ENCODE data around the gene S100A10.

DNA sequence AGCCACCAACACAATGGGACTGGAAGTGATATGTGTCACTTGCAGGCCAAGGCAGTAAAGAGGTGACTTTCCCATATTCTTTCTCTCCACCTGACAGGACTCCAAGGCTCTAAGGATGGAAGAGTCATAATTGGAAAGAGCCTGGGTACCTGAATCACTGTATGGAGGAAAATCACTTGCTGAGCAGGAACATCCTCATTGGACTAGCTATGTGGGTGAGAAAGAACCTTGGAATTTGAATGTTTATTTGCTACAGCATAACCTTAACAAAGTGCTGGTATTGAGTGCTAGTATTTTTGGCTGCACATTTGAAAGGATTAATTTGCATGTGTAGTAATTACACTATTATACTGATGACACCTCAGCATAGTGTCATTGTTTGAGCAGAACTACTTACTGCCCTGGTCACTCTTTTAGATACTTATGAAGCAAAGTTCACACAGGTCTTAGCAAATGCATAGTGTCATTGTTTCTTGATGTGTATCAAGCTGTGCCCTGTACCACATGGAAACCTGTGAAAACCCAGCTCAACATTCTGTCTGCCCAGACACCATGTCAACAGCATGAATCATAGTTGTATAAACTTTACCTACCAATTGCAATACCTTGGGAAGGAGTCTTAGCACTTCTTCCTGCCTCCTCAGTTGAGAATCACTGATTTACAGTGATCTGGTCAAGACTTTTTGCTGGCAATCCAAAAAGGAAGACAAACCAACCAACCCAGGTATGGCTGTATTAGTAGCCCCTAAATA lies 5.1 kb upstream of the S100A10 start:
- TF ChIP-seq, protein P1, sequence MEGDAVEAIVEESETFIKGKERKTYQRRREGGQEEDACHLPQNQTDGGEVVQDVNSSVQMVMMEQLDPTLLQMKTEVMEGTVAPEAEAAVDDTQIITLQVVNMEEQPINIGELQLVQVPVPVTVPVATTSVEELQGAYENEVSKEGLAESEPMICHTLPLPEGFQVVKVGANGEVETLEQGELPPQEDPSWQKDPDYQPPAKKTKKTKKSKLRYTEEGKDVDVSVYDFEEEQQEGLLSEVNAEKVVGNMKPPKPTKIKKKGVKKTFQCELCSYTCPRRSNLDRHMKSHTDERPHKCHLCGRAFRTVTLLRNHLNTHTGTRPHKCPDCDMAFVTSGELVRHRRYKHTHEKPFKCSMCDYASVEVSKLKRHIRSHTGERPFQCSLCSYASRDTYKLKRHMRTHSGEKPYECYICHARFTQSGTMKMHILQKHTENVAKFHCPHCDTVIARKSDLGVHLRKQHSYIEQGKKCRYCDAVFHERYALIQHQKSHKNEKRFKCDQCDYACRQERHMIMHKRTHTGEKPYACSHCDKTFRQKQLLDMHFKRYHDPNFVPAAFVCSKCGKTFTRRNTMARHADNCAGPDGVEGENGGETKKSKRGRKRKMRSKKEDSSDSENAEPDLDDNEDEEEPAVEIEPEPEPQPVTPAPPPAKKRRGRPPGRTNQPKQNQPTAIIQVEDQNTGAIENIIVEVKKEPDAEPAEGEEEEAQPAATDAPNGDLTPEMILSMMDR (IDR thresholded peaks at IDR 0.05), result no peak
- TF ChIP-seq POLR2A (IDR thresholded peaks at IDR 0.05), result no peak

Data from body of pancreas (tissue), 4 donors.